Placental pericyte (primary cell): ENCODE results near the gene ARL5B. TPM values are rescaled to one million over a fixed set of nuclear protein-coding genes. Genes with fewer than 3 reads are reported as not detected.

Experiments
- total RNA-seq: library from RNA; depleted of rRNA; stranded (reverse); fragments of >200 nt; gene quantifications from 2 replicates; pipeline ENCODE4 v1.2.3, GENCODE V29; 2012

The ARL5B gene
- 29.1 and 33.9 TPM in 2 replicates for total RNA-seq

GRCh38 chr10:18659125-18659818 is at the start of gene ARL5B:
TSS of gene ARL5B (plus strand) at chr10:18659431. CDS start at chr10:18659638, 207 bp downstream.

GRCh38 chr10:18651324-18652007 is 7.8 kb upstream of the ARL5B start, which contains the start of gene NSUN6:
TSS of gene NSUN6 (minus strand) at chr10:18651587. CDS start at chr10:18651203, 384 bp downstream.

Other genes with a start within 250 kb of the ARL5B start
- gene NSUN6, start 7.8 kb upstream of the ARL5B start, total RNA-seq, result 4.4 and 10.6 TPM in 2 replicates